ENCODE results near the gene PRAMEF11.
"Not testable (repeated sequence)": the region's sequence is repeated elsewhere in the genome, so short reads cannot be mapped to it uniquely, and the experiment has no call there.

PRAMEF11 gene

DNA sequence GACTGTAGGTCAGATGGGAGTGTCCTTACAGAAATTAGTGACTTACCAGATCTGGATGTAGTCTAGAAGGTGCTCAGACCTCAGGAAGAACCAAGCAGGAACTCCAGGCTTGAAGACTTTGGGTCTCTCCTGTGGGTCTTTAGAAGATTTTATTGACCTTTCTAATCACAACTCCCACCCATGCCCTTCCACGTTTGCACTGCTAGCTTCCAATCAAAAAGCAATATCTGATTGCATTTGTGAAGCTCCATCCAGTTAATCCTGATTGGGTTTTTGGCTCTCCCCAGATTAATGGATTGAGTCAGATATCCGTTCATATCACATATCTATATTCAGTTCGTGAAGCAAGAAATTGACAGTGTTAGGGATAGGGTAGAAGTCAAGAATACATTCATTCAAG is at the start of gene PRAMEF11:
Gene PRAMEF11, minus strand, starts transcription at position 101 of the 400 bp plus-strand sequence. CDS start 2,621 bp downstream, outside the sequence.
- not testable (repeated sequence) for DNase-seq

DNA sequence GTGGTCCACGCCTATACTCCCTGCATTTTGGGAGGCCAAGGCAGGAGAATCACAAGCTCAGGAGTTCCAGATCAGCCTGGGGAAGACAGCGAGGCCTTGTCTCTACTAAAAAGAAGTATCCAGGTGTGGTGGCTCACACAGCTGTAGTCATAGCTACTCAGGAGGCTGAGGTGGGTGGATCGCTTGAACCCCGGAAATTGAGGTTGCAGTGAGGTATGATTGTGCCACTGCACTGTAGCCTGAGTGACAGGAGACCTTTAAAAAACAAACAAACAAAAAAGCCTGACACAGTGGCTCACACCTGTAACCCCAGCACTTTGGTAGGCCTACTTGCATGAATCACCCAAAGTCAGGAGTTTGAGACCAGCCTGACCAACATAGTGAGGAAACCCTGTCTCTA is 47.2 kb upstream of the PRAMEF11 start:
- DNase-seq = not testable (repeated sequence)

DNA sequence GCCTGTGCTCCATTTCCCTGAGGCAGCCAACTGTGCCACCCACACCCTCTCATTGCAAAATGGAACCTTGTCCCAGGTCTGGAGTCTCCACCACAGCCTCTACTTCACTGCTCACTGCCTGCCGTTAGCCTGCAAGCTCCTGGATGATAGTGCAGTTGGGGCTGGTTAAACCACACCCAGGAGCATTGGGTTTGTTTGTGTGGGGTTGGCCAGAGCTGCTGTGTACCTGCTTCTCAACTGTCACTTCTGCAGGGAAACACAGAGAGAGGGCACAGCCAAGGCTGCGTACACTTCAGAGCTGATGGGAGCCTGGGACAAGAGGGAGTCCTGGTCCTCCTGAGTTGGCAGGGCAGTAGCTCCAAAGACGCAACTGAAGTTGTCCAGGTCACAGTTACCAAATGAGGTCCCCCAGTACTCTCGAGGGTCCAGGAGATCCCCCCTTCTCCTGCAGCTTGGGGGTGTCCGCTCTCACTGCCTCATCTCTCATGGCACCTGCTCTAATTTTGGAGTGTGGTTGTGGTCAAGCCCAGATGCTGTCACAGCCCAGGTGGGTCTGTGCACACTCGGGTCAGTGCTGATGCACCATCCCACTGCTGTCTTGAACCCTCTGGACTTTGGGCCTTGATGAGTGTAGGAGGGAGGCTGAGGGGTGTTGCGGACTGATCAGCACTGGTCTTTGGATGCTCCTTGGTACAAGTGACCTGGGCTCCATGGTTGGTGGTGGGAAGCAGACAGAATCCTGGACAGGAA is 32.1 kb upstream of the PRAMEF11 start:
- not testable (repeated sequence) for DNase-seq

DNA sequence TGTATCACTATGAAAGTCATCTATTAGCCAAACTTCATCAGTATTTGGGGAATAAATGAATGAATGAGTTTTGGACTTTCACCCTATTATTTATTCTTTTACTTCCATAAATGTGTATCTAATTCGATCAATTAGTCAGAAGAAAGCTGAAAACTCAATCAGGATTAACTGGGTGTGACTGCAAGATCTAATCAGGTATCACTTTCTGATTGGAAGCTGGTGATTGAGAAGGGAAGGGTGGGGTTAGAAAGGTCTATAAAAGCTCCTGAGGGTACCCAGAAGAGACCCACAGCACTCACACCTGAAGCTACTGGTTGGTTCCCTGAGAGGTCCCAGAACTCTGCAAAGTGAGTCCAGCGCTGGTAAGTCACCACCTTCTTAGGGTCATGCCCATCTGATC is 25.6 kb upstream of the PRAMEF11 start, which contains the start of gene PRAMEF2:
Gene PRAMEF2, plus strand, starts transcription at position 301 of the 400 bp plus-strand sequence. CDS start 1,924 bp downstream, outside the sequence.
- not testable (repeated sequence) for DNase-seq

DNA sequence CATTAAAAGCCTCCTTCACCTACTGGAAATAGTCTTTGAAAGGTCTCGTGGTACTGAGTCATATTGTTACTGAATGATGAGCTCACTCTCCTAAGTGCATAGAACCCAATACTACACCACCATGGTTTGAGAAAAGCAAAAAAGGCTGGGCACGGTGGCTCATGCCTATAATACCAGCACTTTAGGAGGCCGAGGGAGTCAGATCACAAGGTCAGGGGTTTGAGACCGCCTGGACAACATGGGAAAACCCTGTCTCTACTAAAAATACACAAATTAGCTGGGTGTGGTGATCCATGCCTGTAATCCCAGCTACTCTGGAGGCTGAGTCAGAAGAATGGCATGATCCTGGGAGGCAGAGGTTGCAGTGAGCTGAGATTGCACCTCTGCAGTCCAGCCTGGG is 20.6 kb upstream of the PRAMEF11 start:
- DNase-seq = no peak

DNA sequence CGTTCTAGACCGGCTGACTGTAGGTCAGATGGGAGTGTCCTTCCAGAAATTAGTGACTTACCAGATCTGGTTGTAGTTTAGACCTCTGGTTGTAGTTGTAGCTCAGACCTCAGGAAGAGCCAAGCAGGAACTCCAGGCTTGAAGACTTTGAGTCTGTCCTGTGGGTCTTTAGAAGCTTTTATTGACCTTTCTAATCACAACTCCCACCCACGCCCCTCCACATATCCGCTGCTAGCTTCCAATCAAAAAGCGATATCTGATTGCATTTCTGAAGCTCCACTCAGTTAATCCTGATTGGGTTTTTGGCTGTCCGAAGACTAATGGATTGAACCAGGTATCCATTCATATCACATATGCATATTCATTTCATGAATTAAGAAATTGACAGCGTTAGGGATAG is 17.4 kb upstream of the PRAMEF11 start, which contains the start of gene HNRNPCL1:
Gene HNRNPCL1, minus strand, starts transcription at position 101 of the 400 bp plus-strand sequence. CDS start 431 bp downstream, outside the sequence.
- DNase-seq = not testable (repeated sequence)

DNA sequence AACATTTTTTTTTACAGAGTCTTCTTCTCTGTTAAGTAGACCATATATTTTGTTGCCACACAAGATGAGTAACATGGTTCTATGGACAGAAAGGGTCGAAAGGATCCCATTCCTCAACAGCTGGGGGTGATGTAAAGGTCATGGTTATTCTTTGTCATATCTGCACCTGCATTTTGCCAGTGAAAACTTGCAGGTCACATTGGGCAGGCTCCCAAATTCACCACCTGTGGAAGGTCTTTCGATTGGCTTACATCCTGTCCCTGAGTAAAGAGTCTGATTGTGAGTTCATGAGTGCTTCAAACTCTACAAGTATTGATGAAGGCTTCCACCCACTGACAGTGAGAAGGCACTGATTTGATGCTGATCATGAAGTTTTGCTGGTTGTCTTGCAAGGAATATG is 2.0 kb upstream of the PRAMEF11 start:
- not testable (repeated sequence) for DNase-seq

DNA sequence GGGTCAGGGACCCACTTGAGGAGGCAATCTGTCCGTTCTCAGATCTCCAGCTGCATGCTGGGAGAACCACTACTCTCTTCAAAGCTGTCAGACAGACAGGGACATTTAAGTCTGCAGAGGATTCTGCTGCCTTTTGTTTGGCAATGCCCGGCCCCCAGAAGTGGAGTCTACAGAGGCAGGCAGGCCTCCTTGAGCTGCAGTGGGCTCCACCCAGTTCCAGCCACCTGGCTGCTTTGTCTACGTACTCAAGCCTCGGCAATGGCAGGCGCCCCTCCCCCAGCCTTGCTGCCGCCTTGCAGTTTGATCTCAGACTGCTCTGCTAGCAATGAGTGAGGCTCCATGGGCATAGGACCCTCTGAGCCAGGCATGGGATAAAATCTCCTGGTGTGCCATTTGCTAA is 12.1 kb downstream of the PRAMEF11 start:
- not testable (repeated sequence) for DNase-seq

DNA sequence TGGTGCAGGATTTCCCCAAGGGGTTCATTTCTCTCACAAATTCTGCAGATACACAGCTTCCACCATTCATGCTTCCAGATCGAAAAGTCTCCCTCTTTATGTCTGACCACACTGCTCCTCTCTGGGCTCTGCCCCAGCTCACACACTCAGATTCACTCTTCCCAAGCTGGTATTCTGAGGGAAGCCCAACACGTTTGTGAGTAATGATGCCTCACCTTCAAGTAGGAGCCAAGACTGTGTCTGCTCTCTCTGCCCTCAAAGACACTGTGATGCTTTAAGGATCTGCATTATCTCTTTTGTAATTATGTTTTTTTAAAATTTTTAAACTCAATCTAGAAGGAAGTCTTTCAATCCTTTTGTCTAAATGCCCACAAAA is 19.8 kb downstream of the PRAMEF11 start:
- DNase-seq = no peak

DNA sequence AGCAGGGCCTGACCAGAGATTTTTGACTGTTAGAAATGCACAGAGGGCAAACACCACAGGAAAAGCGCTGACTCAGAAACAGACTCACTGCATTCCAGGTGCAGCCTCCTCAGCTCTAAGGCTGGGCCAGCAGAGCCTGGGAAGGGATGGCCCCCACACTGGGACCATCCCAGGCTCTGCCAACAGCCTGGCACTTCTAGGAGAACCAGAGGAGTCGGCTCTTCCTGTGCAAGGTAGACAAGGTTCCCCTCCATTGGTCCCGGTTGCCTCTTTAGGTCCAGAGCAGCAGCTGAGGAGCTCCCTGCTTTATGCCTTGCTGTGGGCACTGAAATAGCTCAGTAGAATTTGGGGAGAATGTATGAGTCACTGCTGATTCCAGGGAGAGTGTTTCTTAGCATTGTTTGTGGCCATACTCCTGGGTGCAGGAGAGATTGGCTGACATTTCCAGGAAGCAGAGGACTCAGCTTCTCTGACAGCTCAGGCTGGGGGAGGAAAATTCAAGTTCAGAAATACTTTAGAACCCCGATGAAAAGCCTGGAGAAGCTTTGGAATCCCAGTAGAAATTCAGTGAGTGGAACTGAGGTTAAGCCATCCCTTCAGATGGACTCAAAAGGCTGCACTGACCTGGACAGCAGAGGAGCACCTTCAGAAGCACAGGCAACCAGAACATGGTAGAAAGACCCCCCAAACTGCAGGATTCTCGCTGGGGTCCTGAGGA is 20.4 kb downstream of the PRAMEF11 start:
- no peak for DNase-seq

DNA sequence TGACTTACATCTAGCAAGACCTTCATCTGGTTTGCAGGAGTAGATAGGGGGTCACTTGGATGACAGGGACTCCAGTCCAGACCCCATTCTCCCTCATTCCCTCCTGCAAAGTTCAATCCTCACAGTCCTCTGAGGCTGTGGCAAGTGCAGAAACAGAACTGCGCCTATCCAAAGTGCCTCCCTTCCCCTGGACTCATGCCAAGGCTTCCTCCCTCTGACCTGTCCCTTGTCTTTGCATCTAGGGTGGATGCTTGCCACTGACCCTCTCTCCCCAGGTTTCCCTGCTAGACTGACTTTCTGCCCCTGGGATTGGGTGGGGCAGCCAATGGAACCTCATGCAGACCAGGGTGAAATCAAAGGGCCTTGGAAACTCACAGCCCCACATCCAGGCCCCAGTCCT is 21.3 kb downstream of the PRAMEF11 start:
- DNase-seq = no peak

DNA sequence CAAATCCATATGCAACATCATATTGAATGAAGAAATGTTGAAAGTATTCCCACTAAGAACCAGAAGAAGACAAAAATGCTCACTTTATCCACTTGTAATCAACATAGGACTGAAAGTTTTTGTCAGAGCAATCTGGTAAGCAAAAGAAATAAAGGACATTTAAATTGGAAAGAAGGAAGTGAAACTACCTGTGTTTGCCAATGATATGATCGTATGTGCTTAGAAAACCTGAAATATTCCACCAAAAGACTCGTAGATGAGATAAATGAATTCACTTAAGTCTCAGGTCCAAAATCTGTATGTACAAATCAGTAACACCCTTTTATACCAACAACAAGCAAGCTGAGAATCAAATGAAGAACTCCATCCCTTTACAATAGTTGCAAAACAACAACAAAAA is 31.5 kb downstream of the PRAMEF11 start:
- no peak for DNase-seq

DNA sequence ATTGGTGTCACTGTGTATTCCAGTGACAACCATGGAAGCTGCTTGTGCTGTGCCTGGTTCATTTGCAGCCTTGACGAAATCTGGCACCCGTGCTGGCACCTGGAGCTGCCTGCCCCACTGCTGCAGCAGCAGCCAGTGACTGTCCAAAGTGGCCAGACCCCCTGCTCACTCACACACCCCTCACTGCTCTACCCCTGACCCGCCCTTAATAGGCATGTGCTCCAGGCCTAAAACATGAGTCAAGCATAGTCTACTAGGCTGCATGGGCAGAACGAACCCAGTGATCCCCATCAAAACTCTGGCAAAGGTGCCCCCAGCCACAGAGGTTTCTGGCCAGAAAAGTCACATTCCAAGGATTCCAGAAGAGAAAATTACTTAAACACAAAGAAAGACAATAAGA is 32.3 kb downstream of the PRAMEF11 start:
- DNase-seq = no peak

DNA sequence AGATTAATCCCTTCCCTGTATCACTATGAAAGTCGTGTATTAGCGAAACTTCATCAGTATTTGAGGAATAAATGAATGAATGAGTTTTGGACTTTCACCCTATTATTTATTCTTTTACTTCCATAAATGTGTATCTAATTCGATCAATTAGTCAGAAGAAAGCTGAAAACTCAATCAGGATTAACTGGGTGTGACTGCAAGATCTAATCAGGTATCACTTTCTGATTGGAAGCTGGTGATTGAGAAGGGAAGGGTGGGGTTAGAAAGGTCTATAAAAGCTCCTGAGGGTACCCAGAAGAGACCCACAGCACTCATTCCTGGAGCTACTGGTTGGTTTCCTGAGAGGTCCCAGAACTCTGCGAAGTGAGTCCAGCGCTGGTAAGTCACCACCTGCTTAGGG is 40.1 kb downstream of the PRAMEF11 start, which contains the start of gene PRAMEF1:
Gene PRAMEF1, plus strand, starts transcription at position 301 of the 400 bp plus-strand sequence. CDS start 1,831 bp downstream, outside the sequence.
- not testable (repeated sequence) for DNase-seq

DNA sequence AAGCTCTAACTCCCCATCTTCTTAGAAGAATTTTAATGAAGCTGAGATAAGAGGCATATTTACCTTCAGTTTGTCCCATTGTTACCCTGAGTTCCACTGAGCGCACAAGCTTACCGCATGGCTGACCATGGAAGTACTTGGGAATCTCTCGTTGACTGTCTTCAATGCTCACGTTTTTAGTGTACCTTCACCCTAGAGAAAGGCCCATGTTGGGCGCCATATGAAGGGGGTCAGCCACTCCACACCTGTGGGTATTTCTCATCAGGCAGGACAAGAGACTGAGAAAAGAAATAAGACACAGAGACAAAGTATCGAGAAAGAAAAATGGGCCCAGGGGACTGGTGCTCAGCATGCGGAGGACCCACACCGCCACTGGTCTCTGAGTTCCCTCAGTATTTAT is 46.5 kb downstream of the PRAMEF11 start:
- DNase-seq = not testable (repeated sequence)

DNA sequence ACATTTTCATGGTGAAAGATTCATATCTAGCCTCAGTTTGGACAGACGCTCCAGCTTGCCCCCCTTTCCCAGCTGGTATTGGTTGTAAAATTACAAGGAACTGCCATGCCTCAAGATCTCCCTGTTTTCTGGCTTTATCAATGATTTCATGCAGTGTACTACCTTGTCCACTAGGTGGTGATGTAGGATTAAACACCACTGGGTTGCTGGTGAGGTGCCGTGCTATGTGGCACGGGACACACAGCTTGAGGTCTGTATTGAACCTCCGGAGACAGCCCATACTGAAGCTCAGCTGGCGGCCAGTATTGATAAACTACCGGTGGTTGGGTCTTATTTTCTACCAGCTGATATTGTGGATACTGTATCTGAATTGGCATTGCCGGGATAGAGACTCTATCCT is 47.4 kb downstream of the PRAMEF11 start:
- DNase-seq = not testable (repeated sequence)

DNA sequence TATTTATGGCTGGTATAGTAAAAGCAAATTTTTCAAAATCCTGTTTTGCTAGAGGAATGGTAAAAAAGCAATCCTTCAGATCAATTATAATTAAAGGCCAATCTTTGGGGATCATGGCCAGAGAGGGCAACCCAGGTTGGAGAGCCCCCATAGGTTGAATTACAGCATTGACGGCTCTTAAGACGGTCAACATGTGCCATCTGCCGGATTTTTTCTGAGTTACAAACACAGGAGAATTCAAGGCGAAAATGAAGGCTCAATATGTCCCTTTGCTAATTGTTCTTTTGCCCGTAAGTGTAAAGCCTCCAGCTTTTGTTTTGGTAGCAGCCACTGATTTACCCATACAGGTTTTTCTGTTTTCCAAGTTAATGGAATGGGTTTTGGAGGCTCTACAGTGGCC is 49.7 kb downstream of the PRAMEF11 start:
- DNase-seq = not testable (repeated sequence)

DNA sequence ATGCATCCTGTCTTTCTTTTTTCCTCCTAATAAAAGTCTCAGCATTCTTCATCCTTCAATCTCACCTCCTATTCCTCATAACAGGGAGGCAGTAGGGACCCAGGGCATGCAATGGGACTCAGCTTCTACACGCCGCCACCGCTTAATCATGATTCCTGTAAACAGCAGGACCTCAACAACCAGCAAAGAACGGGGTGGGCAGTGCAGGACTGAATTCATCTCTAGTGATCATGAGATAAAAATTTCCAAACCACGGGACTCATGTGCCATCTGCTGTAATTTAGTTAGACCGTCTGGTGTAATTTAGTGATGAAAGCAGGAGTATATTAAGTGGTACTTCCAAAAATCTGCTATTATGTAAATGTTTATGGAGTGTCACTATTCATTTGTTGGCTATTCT is 52.3 kb downstream of the PRAMEF11 start:
- DNase-seq = no peak

DNA sequence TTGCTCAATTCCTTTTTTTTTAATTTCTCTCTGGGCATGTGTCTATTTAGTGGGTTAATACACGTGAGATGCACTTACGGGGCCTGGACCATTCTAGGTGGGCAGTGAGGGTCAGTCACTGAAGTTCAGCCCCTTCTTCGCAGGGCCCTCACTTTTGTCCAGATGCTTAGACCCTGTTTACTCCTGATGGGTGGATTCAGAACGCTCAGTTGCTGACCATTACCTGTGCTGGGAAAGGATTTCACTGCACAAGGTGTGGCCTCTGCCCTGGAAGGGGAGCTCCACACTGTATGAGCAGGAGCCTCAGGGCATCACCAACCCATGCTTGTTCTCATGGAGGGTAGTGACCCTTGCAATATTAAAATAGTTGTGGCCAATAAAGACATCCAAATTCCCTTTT is 53.1 kb downstream of the PRAMEF11 start:
- DNase-seq = no peak

DNA sequence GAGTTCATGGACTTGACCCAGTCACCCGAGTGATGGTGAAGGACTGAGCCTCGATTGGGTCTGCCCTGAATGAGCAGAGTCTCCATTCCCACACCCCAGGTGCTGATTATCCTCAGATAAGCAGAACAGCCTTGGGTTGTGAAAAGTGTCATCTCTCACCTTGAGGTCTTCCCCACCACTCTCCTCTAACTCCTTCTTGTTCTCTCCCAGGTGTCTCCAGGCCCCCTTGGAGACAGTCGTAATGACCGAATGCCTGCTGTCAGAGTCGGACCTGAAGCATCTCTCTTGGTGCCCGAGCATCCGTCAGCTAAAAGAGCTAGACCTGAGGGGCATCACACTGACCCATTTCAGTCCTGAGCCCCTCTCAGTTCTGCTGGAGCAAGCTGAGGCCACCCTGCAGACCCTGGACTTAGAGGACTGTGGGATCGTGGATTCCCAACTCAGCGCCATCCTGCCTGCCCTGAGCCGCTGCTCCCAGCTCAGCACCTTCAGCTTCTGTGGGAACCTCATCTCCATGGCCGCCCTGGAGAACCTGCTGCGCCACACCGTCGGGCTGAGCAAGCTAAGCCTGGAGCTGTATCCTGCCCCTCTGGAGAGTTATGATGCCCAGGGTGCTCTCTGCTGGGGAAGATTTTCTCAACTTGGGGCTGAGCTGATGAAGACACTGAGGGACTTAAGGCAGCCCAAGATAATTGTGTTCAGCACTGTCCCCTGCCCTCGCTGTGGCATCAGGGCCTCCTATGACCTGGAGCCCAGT is 54.2 kb downstream of the PRAMEF11 start:
- no peak for DNase-seq

DNA sequence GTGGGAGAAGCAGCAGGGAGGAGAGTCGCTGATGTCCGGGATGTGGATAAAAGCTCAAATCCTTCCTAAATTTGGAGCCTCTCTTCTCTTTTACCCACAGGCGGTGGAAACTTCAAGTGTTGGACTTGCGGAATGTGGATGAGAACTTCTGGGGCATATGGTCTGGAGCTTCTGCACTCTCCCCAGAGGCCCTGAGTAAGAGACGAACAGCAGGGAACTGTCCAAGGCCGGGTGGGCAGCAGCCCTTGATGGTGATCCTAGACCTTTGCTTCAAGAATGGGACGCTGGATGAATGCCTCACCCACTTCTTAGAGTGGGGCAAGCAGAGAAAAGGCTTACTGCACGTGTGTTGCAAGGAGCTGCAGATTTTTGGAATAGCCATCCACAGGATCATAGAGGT is 55.8 kb downstream of the PRAMEF11 start:
- DNase-seq = no peak

DNA sequence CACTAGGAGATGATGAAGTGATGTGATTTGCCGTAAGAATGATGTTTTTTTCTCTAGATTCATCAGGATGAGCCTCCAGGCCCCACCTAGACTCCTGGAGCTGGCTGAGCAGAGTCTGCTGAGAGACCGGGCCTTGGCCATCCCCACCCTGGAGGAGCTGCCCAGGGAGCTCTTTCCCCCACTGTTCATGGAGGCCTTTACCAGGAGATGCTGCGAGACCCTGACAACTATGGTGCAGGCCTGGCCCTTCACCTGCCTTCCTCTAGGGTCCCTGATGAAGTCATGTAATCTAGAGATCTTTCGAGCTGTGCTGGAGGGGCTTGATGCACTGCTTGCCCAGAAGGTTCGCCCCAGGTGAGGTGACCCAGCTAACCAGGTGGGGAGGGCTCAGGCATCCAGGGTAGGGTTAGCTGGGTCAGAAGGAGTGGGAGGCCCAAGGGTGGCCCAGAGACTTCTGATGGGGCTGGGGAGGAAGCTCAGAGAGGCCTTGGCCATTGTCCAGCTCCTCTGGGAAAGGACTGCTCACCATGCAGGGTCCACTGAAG is 56.3 kb downstream of the PRAMEF11 start:
- DNase-seq = no peak
